ENCODE measurements around the gene ASPSCR1. TPM values are rescaled to one million over a fixed set of nuclear protein-coding genes. Genes with fewer than 3 reads are reported as not detected.

The ASPSCR1 gene
- total RNA-seq, 1 donor from 2014 or later: 55.5 TPM

- H3K27me3 Mint-ChIP-seq: no peaks in the 10 kb centered on the region
- no peaks in the 10 kb centered on the region for H3K36me3 Mint-ChIP-seq (ENCODE audit: insufficient read depth)
- H3K4me1 Mint-ChIP-seq (ENCODE audit: low read depth): no peaks in the 10 kb centered on the region
- no peak overlapping the region for H3K27ac Mint-ChIP-seq
- no peak for TF ChIP-seq CTCF (IDR thresholded peaks at IDR 0.05; ENCODE audit: unreplicated experiment)
- no peak for DNase-seq (ENCODE audit: low spot score, unreplicated experiment)
- H3K9me3 Mint-ChIP-seq (ENCODE audit: low read depth): no peaks in the 10 kb centered on the region
- no peak overlapping the region for H3K4me3 Mint-ChIP-seq (ENCODE audit: low read depth)
Observed at GRCh38 chr17:82007495-82008257, 30.2 kb downstream of the ASPSCR1 start.

GRCh38 chr17:82008258-82008940, 31.0 kb downstream of the ASPSCR1 start:
- no peak overlapping the region for H3K27ac Mint-ChIP-seq
- DNase-seq (ENCODE audit: low spot score, unreplicated experiment): no peak
- TF ChIP-seq CTCF (IDR thresholded peaks at IDR 0.05; ENCODE audit: unreplicated experiment): no peak
- no peaks in the 10 kb centered on the region for H3K36me3 Mint-ChIP-seq (ENCODE audit: insufficient read depth)
- H3K27me3 Mint-ChIP-seq: no peaks in the 10 kb centered on the region
- no peaks in the 10 kb centered on the region for H3K9me3 Mint-ChIP-seq (ENCODE audit: low read depth)
- H3K4me1 Mint-ChIP-seq (ENCODE audit: low read depth): no peaks in the 10 kb centered on the region
- H3K4me3 Mint-ChIP-seq (ENCODE audit: low read depth): no peak overlapping the region

- Mint-ChIP-seq H3K4me1 (ENCODE audit: low read depth) (no peaks in the 10 kb centered on the region), H3K36me3 (ENCODE audit: insufficient read depth) (no peaks in the 10 kb centered on the region), H3K27ac (no peak overlapping the region), H3K4me3 (ENCODE audit: low read depth) (no peak overlapping the region), H3K27me3 (no peaks in the 10 kb centered on the region), H3K9me3 (ENCODE audit: low read depth) (no peaks in the 10 kb centered on the region)
- TF ChIP-seq CTCF (IDR thresholded peaks at IDR 0.05; ENCODE audit: unreplicated experiment): no peak
- no peak for DNase-seq (ENCODE audit: low spot score, unreplicated experiment)
Observed at GRCh38 chr17:82008941-82009405, 31.5 kb downstream of the ASPSCR1 start.

- H3K4me3 Mint-ChIP-seq (ENCODE audit: low read depth): no peak overlapping the region
- no peaks in the 10 kb centered on the region for H3K4me1 Mint-ChIP-seq (ENCODE audit: low read depth)
- no peaks in the 10 kb centered on the region for H3K27me3 Mint-ChIP-seq
- H3K9me3 Mint-ChIP-seq (ENCODE audit: low read depth): no peaks in the 10 kb centered on the region
- H3K27ac Mint-ChIP-seq: no peak overlapping the region
- no peak for TF ChIP-seq CTCF (IDR thresholded peaks at IDR 0.05; ENCODE audit: unreplicated experiment)
- no peak for DNase-seq (ENCODE audit: low spot score, unreplicated experiment)
- H3K36me3 Mint-ChIP-seq (ENCODE audit: insufficient read depth): no peaks in the 10 kb centered on the region
Observed at GRCh38 chr17:82009413-82009812, 32.0 kb downstream of the ASPSCR1 start.

- DNase-seq (ENCODE audit: low spot score, unreplicated experiment): no peak
- no peak for TF ChIP-seq CTCF (IDR thresholded peaks at IDR 0.05; ENCODE audit: unreplicated experiment)
- Mint-ChIP-seq H3K4me3 (ENCODE audit: low read depth) (no peak overlapping the region), H3K27me3 (no peaks in the 10 kb centered on the region), H3K27ac (no peak overlapping the region), H3K4me1 (ENCODE audit: low read depth) (no peaks in the 10 kb centered on the region), H3K36me3 (ENCODE audit: insufficient read depth) (no peaks in the 10 kb centered on the region), H3K9me3 (ENCODE audit: low read depth) (no peaks in the 10 kb centered on the region)
Observed at GRCh38 chr17:82010575-82011525, 33.4 kb downstream of the ASPSCR1 start.

Measured in progenitor cell of endocrine pancreas (in vitro differentiated cells).